ENCODE measurements around the gene LGR4. TPM values are rescaled to one million over a fixed set of nuclear protein-coding genes. Genes with fewer than 3 reads are reported as not detected.
A peak's percentile ranks its signal among the peaks of the same experiment; 100 is the strongest.

The LGR4 gene
- total and polyA plus RNA-seq, 2 of the 13 experiments (the other 11 are each of a cell fraction or from before 2014, with no cell fraction given), result 42.1 to 68.7 TPM

- TF ChIP-seq BCL6 (CRISPR knock-in tag; IDR thresholded peaks at IDR 0.05) (peak; percentile 70), ZNF564 (CRISPR knock-in tag; IDR thresholded peaks at IDR 0.05) (no peak), HMG20A (CRISPR knock-in tag; IDR thresholded peaks at IDR 0.05; ENCODE audit: borderline replicate concordance) (peak; percentile 82), ARID2 (CRISPR knock-in tag; IDR thresholded peaks at IDR 0.05; ENCODE audit: borderline replicate concordance) (no peak), GLMP (CRISPR knock-in tag; IDR thresholded peaks at IDR 0.05; ENCODE audit: borderline replicate concordance) (no peak), ARNTL (CRISPR knock-in tag; IDR thresholded peaks at IDR 0.05) (peak; percentile 72), HBP1 (CRISPR knock-in tag; IDR thresholded peaks at IDR 0.05; ENCODE audit: low read depth) (peak; percentile 49; the same call in 1 of the 2 replicates), HDAC2 (CRISPR knock-in tag; IDR thresholded peaks at IDR 0.05) (peak; percentile 72), HNF1A (IDR thresholded peaks at IDR 0.05; ENCODE audit: low read depth) (peak; percentile 72), HNF1A (CRISPR knock-in tag; IDR thresholded peaks at IDR 0.05; ENCODE audit: borderline replicate concordance) (peak; percentile 90), ZSCAN12 (CRISPR knock-in tag; IDR thresholded peaks at IDR 0.05) (no peak), PTBP1 (IDR thresholded peaks at IDR 0.05; ENCODE audit: low read depth, low read length, poor library complexity, severe bottlenecking) (no peak), ZFP37 (CRISPR knock-in tag; IDR thresholded peaks at IDR 0.05; ENCODE audit: borderline replicate concordance) (no peak), TBL1XR1 (IDR thresholded peaks at IDR 0.05; ENCODE audit: borderline replicate concordance, low read length, partially characterized antibody) (peak; percentile 24), ZNF607 (CRISPR knock-in tag; IDR thresholded peaks at IDR 0.05; ENCODE audit: borderline replicate concordance) (no peak), U2AF1 (optimal IDR thresholded peaks at IDR 0.05; ENCODE audit: low read depth, low read length) (no peak), HDAC1 (CRISPR knock-in tag; IDR thresholded peaks at IDR 0.05) (peak; percentile 81), ZBTB7B (CRISPR knock-in tag; IDR thresholded peaks at IDR 0.05) (peak; percentile 94), DNMT1 (CRISPR knock-in tag; IDR thresholded peaks at IDR 0.05) (no peak), FUBP1 (CRISPR knock-in tag; IDR thresholded peaks at IDR 0.05; ENCODE audit: borderline replicate concordance) (no peak), HCFC1 (IDR thresholded peaks at IDR 0.05; ENCODE audit: low read depth, low read length) (no peak), ZFYVE20 (CRISPR knock-in tag; IDR thresholded peaks at IDR 0.05; ENCODE audit: borderline replicate concordance, low read depth) (no peak), SCMH1 (CRISPR knock-in tag; IDR thresholded peaks at IDR 0.05; ENCODE audit: borderline replicate concordance) (no peak)
Measured at GRCh38 chr11:27401833-27402316, 70.7 kb downstream of the LGR4 start (continued).

All from HepG2 (cell line).